ENCODE measurements around the gene KHDC3L. TPM values are rescaled to one million over a fixed set of nuclear protein-coding genes. Genes with fewer than 3 reads are reported as not detected.

Gene KHDC3L, protein sequence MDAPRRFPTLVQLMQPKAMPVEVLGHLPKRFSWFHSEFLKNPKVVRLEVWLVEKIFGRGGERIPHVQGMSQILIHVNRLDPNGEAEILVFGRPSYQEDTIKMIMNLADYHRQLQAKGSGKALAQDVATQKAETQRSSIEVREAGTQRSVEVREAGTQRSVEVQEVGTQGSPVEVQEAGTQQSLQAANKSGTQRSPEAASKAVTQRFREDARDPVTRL
- total RNA-seq = not detected in 2 replicates

- Histone ChIP-seq H2AFZ (ENCODE audit: low read length) (no peak within 1 kb of the TSS), H3K27me3 (ENCODE audit: insufficient read depth, low read length) (no peaks in the 10 kb centered on the region), H3K36me3 (ENCODE audit: insufficient read depth, low read length) (no peaks in the 10 kb centered on the region), H3K9me3 (ENCODE audit: low read depth, low read length) (no peaks in the 10 kb centered on the region), H4K20me1 (ENCODE audit: insufficient read depth, low read length) (no peaks in the 10 kb centered on the region), H3K27ac (ENCODE audit: low read depth, low read length) (no peak within 1 kb of the TSS), H3K4me3 (ENCODE audit: insufficient read depth, low read length) (no peak within 1 kb of the TSS), H3K4me2 (ENCODE audit: insufficient read depth, low read length) (no peak within 1 kb of the TSS), H3K79me2 (ENCODE audit: insufficient read depth, low read length) (no peaks in the 10 kb centered on the region), H3K4me1 (ENCODE audit: insufficient read depth, low read length) (no peaks in the 10 kb centered on the region)
- TF ChIP-seq, protein P1, sequence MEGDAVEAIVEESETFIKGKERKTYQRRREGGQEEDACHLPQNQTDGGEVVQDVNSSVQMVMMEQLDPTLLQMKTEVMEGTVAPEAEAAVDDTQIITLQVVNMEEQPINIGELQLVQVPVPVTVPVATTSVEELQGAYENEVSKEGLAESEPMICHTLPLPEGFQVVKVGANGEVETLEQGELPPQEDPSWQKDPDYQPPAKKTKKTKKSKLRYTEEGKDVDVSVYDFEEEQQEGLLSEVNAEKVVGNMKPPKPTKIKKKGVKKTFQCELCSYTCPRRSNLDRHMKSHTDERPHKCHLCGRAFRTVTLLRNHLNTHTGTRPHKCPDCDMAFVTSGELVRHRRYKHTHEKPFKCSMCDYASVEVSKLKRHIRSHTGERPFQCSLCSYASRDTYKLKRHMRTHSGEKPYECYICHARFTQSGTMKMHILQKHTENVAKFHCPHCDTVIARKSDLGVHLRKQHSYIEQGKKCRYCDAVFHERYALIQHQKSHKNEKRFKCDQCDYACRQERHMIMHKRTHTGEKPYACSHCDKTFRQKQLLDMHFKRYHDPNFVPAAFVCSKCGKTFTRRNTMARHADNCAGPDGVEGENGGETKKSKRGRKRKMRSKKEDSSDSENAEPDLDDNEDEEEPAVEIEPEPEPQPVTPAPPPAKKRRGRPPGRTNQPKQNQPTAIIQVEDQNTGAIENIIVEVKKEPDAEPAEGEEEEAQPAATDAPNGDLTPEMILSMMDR (IDR thresholded peaks at IDR 0.05; ENCODE audit: extremely low read depth, low read depth, low read length) = no peak
- DNase-seq (ENCODE audit: insufficient read length, low spot score, missing footprints) = no peak
Measured at GRCh38 chr6:73362358-73362757, at the start of gene KHDC3L. Gene KHDC3L, plus strand, starts transcription at chr6:73362658. Its CDS starts 72 bp downstream, at chr6:73362730.

DNA sequence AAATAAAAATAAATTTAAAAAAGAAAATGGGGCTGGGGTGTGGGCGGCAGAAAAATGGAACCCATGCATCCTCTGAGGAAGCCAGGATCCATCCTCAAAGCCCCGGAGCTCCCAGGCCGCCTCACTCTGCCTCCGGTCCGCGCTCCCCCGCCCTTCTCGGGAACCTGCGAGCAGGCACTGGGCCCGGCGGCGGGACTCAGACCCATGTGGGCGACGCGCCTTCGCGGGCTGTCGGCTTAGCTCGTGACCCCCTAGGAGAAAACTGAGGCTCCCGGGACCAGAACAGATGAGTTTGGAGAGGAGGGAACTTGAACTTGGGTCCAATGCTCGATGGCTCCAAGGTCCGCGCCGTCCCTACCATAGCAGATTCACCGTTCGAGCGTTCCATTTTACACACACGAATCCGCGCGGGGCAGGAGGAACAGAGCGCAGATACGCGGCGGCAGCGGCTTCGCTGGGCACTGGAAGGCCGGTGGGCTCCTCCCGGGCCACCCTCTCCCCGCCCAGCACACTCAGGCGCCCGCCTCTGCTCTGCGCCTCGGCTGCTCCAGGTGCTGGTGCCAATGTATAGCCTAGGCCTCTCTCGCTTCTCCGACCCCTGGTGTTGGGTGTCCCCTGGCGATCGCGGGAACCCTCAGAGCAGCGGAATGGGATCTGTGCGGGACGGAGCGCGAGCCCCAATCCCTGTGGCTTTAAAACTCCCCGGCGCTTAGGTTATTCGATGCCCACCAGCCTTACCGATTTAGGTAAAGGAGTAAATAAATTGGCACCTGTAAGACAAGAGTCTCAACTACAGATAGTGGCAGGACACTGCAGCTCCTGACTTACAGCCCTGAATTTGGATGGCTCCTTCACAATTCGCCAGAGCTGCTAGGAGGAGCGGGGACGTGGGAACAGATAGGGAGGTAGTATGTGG, 47.6 kb upstream of the KHDC3L start:
- no peaks in the 10 kb centered on the region for H3K4me1 ChIP-seq (ENCODE audit: insufficient read depth, low read length)
- peak overlapping the region; percentile 84 for H2AFZ ChIP-seq (ENCODE audit: low read length)
- H3K4me3 ChIP-seq (ENCODE audit: insufficient read depth, low read length) = peak overlapping the region; percentile 62
- H4K20me1 ChIP-seq (ENCODE audit: insufficient read depth, low read length) = no peaks in the 10 kb centered on the region
- peaks cover under 1% of the 10 kb centered on the region for H3K79me2 ChIP-seq (ENCODE audit: insufficient read depth, low read length)
- peak overlapping the region; percentile 78 for H3K4me2 ChIP-seq (ENCODE audit: insufficient read depth, low read length)
- H3K36me3 ChIP-seq (ENCODE audit: insufficient read depth, low read length) = no peaks in the 10 kb centered on the region
- no peaks in the 10 kb centered on the region for H3K9me3 ChIP-seq (ENCODE audit: low read depth, low read length)
- DNase-seq (ENCODE audit: insufficient read length, low spot score, missing footprints) = peak; percentile 58
- H3K27me3 ChIP-seq (ENCODE audit: insufficient read depth, low read length) = peaks cover 12% of the 10 kb centered on the region
- TF ChIP-seq, protein P1 (IDR thresholded peaks at IDR 0.05; ENCODE audit: extremely low read depth, low read depth, low read length) = no peak
- no peak overlapping the region for H3K27ac ChIP-seq (ENCODE audit: low read depth, low read length)

GRCh38 chr6:73323323-73323722, 39.1 kb upstream of the KHDC3L start:
- DNase-seq (ENCODE audit: insufficient read length, low spot score, missing footprints) = no peak
- Histone ChIP-seq H3K4me2 (ENCODE audit: insufficient read depth, low read length) (no peak overlapping the region), H3K79me2 (ENCODE audit: insufficient read depth, low read length) (no peaks in the 10 kb centered on the region), H3K27me3 (ENCODE audit: insufficient read depth, low read length) (no peaks in the 10 kb centered on the region), H3K9me3 (ENCODE audit: low read depth, low read length) (no peaks in the 10 kb centered on the region), H2AFZ (ENCODE audit: low read length) (no peak overlapping the region), H3K4me3 (ENCODE audit: insufficient read depth, low read length) (no peak overlapping the region), H3K4me1 (ENCODE audit: insufficient read depth, low read length) (no peaks in the 10 kb centered on the region), H3K36me3 (ENCODE audit: insufficient read depth, low read length) (no peaks in the 10 kb centered on the region), H3K27ac (ENCODE audit: low read depth, low read length) (no peak overlapping the region), H4K20me1 (ENCODE audit: insufficient read depth, low read length) (no peaks in the 10 kb centered on the region)
- TF ChIP-seq, protein P1 (IDR thresholded peaks at IDR 0.05; ENCODE audit: extremely low read depth, low read depth, low read length) = no peak

DNA sequence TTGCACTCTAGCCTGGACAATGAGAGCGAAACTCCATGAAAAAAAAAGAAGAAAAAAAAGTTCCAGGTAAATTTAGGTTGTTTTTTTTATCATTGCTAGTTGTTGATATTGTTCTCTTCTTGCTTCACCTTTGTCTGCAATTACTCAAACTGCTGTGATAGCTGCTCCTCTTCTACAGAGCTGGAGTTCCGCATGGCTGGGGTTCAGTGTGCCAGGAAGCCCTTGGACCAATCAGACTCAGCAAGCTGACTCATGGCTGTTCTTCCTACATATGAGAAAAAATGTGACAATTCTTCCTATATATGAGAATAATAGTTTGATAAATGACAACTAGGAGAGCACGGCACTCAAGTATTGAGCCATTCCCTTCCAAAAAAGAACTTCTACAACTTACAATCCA, 36.8 kb upstream of the KHDC3L start:
- Histone ChIP-seq H3K36me3 (ENCODE audit: insufficient read depth, low read length) (no peaks in the 10 kb centered on the region), H3K27ac (ENCODE audit: low read depth, low read length) (no peak overlapping the region), H4K20me1 (ENCODE audit: insufficient read depth, low read length) (no peaks in the 10 kb centered on the region), H3K27me3 (ENCODE audit: insufficient read depth, low read length) (no peaks in the 10 kb centered on the region), H3K4me1 (ENCODE audit: insufficient read depth, low read length) (no peaks in the 10 kb centered on the region), H3K79me2 (ENCODE audit: insufficient read depth, low read length) (no peaks in the 10 kb centered on the region), H3K9me3 (ENCODE audit: low read depth, low read length) (no peaks in the 10 kb centered on the region), H2AFZ (ENCODE audit: low read length) (no peak overlapping the region), H3K4me2 (ENCODE audit: insufficient read depth, low read length) (no peak overlapping the region), H3K4me3 (ENCODE audit: insufficient read depth, low read length) (no peak overlapping the region)
- DNase-seq (ENCODE audit: insufficient read length, low spot score, missing footprints) = no peak
- TF ChIP-seq, protein P1 (IDR thresholded peaks at IDR 0.05; ENCODE audit: extremely low read depth, low read depth, low read length) = no peak
